Lung microvascular endothelial cell (primary cell): Measurements from ENCODE around the gene MYRFL. TPM values are rescaled to one million over a fixed set of nuclear protein-coding genes. Genes with fewer than 3 reads are reported as not detected.
"Not testable (repeated sequence)": the region's sequence is repeated elsewhere in the genome, so short reads cannot be mapped to it uniquely, and the experiment has no call there.

Experiments used
- DNase-seq, 2 donors: peaks; one replicate each; pipeline versions ENCODE4 v3.0.0 to v3.0.0-alpha.2; 2010; ENCODE audit warnings: low read depth in 2 of 2
- total RNA-seq: library from RNA; depleted of rRNA; stranded (reverse); fragments of >200 nt; gene quantifications from 2 replicates; pipeline ENCODE4 v1.2.1, GENCODE V29; 2014

Gene MYRFL
- total RNA-seq, 1 donor from 2014 or later = under 0.01 TPM

- DNase-seq = no peak
These were observed 18.6 kb downstream of the MYRFL start for GRCh38 chr12:69843608-69844007.

- DNase-seq = no peak
These were observed 19.4 kb downstream of the MYRFL start for GRCh38 chr12:69844416-69844815.

GRCh38 chr12:69844836-69845235 is 19.8 kb downstream of the MYRFL start:
- no peak for DNase-seq

GRCh38 chr12:69846976-69847375 is 21.9 kb downstream of the MYRFL start:
- DNase-seq = no peak

GRCh38 chr12:69851976-69852375 is 26.9 kb downstream of the MYRFL start:
- no peak for DNase-seq

- not testable (repeated sequence) for DNase-seq
These were observed 28.3 kb downstream of the MYRFL start for GRCh38 chr12:69853176-69853961.

GRCh38 chr12:69866698-69867097 is 41.7 kb downstream of the MYRFL start:
- no peak for DNase-seq

GRCh38 chr12:69868695-69869094 is 43.7 kb downstream of the MYRFL start:
- DNase-seq = no peak

GRCh38 chr12:69872804-69873203 is 47.8 kb downstream of the MYRFL start:
- peak in 1 of 2 donors; percentile 23 for DNase-seq

- DNase-seq = peak in 1 of 2 donors; percentile 94
These were observed 48.4 kb downstream of the MYRFL start for GRCh38 chr12:69873429-69873828.

- no peak for DNase-seq
These were observed 49.6 kb downstream of the MYRFL start for GRCh38 chr12:69874606-69875005.

- no peak for DNase-seq
These were observed 50.4 kb downstream of the MYRFL start for GRCh38 chr12:69875416-69875935.

GRCh38 chr12:69879007-69879960 is 54.3 kb downstream of the MYRFL start:
- DNase-seq = peak; percentile 77 to 82

GRCh38 chr12:69880571-69880970 is 55.5 kb downstream of the MYRFL start:
- peak in 1 of 2 donors; percentile 24 for DNase-seq

- no peak for DNase-seq
These were observed 56.7 kb downstream of the MYRFL start for GRCh38 chr12:69881771-69882170.

GRCh38 chr12:69884386-69884785 is 59.4 kb downstream of the MYRFL start:
- DNase-seq = no peak

GRCh38 chr12:69885658-69886057 is 60.6 kb downstream of the MYRFL start:
- DNase-seq = no peak

- no peak for DNase-seq
These were observed 61.1 kb downstream of the MYRFL start for GRCh38 chr12:69886109-69886508.

GRCh38 chr12:69886715-69887114 is 61.7 kb downstream of the MYRFL start:
- DNase-seq = no peak

GRCh38 chr12:69888901-69889300 is 63.9 kb downstream of the MYRFL start:
- DNase-seq = no peak

- DNase-seq = no peak
These were observed 69.9 kb downstream of the MYRFL start for GRCh38 chr12:69894800-69895383.
